Activated CD8-positive, alpha-beta memory T cell treated with anti-CD3 and anti-CD28 coated beads, Interleukin-2, amount 10 ng/mL, durations not matched to agents 7 days and 5 days (primary cell): ENCODE data around the gene DUSP8. TPM values are rescaled to one million over a fixed set of nuclear protein-coding genes. Genes with fewer than 3 reads are reported as not detected.

ENCODE experiments used
- ATAC-seq: fragments of 150-1000 bp; cut with Tn5 transposase; one replicate; pipeline ENCODE4 v1.10.0; 2021; ENCODE audit warnings: moderate library complexity
- CTCF ChIA-PET: fragments of 350-600 bp; sonication (Branson Sonifier 250); formaldehyde crosslinking; loops from one replicate; lab custom pipeline; 2021; ENCODE audit warnings: antibody characterized with exemption; lab: Charles Lee
- DNase-seq: peaks from one replicate; pipeline ENCODE4 v3.0.0-alpha.2; 2020
- H3K27ac Mint-ChIP-seq: one replicate; pipeline ENCODE4 v1.8.0; 2021; ENCODE audit warnings: mild to moderate bottlenecking, mixed read lengths
- H3K27me3 Mint-ChIP-seq: one replicate; pipeline ENCODE4 v1.8.0; 2021; ENCODE audit warnings: mixed read lengths
- H3K36me3 Mint-ChIP-seq: one replicate; pipeline ENCODE4 v1.8.0; 2021; ENCODE audit warnings: mild to moderate bottlenecking, mixed read lengths
- H3K4me1 Mint-ChIP-seq: one replicate; pipeline ENCODE4 v1.8.0; 2021; ENCODE audit warnings: mixed read lengths
- H3K4me3 Mint-ChIP-seq: one replicate; pipeline ENCODE4 v1.8.0; 2021; ENCODE audit warnings: mild to moderate bottlenecking, moderate library complexity, mixed read lengths
- H3K9me3 Mint-ChIP-seq: one replicate; pipeline ENCODE4 v1.8.0; 2022; ENCODE audit warnings: low read depth, mixed read lengths
- total RNA-seq, 2 experiments: library from RNA; stranded (reverse); gene quantifications; one replicate each; pipeline ENCODE4 v1.2.3, GENCODE V29; 2021

The DUSP8 gene
- total RNA-seq, 2 experiments from 2014 or later, result 0.50 to 1.1 TPM

DNA sequence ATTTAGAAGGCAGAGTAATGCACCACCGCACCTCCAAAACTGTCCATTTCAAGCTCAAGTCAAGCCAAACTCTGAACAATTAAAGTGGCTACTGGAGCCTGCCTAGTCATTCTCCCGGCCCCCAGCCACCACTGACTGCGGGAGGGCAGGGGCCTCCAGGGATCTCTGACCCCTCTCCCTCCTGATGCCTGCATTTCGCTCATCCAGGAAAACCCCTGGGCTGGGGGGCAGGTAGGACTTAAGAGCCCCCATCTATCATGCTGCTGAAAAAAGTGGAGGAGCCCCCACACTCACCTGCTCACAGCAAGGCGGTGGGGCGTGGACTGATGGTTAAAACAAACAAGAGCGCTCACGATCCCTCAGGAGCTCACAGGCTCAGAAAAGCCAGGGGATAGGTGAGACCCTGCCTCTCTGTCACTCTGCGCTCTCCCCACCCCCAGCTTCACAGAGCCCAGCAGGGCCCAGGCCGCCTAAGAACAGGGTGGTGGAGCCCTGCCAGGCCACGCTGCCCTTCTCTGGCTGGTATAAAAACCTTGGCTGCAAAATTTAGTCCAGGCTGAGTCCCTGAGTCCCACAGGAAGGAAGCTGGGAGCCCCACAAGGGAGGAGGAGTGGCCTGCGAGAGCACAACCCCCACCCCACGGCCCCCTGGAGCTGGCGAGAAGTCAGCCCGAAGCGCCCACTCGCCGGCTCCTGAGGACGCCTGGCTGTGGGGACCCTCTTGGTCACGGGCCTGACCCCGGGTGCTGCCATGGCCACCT lies 64.5 kb downstream of the DUSP8 start:
- Mint-ChIP-seq H3K4me3 (no peak overlapping the region), H3K36me3 (no peaks in the 10 kb centered on the region), H3K27ac (no peak overlapping the region), H3K4me1 (no peaks in the 10 kb centered on the region), H3K9me3 (no peaks in the 10 kb centered on the region), H3K27me3 (no peaks in the 10 kb centered on the region)
- no peak for ATAC-seq
- CTCF ChIA-PET, result no interaction called here
- no peak for DNase-seq

GRCh38 chr11:1506981-1507380 lies 65.1 kb downstream of the DUSP8 start:
- DNase-seq, result no peak
- no peaks in the 10 kb centered on the region for H3K27me3 Mint-ChIP-seq
- no peak for ATAC-seq
- no peaks in the 10 kb centered on the region for H3K9me3 Mint-ChIP-seq
- no peaks in the 10 kb centered on the region for H3K4me1 Mint-ChIP-seq
- H3K36me3 Mint-ChIP-seq, result no peaks in the 10 kb centered on the region
- no peak overlapping the region for H3K27ac Mint-ChIP-seq
- CTCF ChIA-PET, result no interaction called here
- H3K4me3 Mint-ChIP-seq, result no peak overlapping the region

DNA sequence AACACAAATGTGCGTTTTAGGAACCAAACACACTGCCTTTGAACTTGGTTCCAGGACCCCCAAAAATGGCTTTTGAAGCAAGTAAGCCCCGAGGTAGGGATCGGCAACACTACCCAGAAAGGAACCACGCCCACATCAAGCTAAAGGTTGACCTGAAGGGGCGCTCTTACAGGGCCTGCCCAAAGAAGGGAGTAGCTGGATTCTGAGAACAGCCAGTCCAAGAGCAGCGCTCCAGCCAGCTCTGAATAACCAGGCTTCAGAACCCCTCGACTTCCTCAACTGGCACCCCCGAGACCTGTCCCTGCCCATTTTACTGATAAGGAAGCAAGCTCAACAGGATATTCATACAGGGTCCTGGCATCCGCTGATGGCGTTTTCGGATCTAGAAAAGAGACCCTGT lies 66.6 kb downstream of the DUSP8 start:
- H3K27me3 Mint-ChIP-seq, result no peaks in the 10 kb centered on the region
- CTCF ChIA-PET, result no interaction called here
- ATAC-seq (no peak), DNase-seq (no peak)
- peaks cover 6% of the 10 kb centered on the region for H3K36me3 Mint-ChIP-seq
- no peak overlapping the region for H3K27ac Mint-ChIP-seq
- no peaks in the 10 kb centered on the region for H3K9me3 Mint-ChIP-seq
- no peak overlapping the region for H3K4me3 Mint-ChIP-seq
- no peaks in the 10 kb centered on the region for H3K4me1 Mint-ChIP-seq

- ATAC-seq, result no peak
- H3K4me3 Mint-ChIP-seq, result no peak overlapping the region
These were observed 67.3 kb downstream of the DUSP8 start for GRCh38 chr11:1504581-1505290.

DNA sequence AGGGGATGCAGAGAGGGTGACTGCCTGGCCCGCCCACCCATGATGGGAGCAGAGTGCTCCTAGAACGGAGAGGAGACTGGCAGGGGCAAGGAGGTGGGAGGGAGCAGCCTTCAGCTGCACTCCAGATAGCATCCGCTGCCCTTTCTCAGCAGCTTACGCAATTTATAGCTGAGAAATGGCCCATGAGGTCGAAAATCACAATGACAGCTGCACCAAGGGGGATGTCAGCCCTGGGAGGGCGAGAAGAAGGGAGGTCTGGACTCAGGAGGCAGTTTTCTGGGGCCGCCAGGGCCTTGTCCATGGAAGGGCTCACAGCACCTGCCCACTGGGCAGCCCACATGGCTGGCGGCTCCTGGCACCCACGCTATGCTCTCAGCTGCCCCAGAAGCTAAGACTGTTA lies 67.9 kb downstream of the DUSP8 start:
- Mint-ChIP-seq H3K4me1 (no peaks in the 10 kb centered on the region), H3K27ac (no peak overlapping the region), H3K36me3 (peaks cover 13% of the 10 kb centered on the region), H3K27me3 (no peaks in the 10 kb centered on the region), H3K4me3 (no peak overlapping the region), H3K9me3 (peaks cover 3% of the 10 kb centered on the region)
- ATAC-seq, result no peak
- CTCF ChIA-PET, result no interaction called here
- no peak for DNase-seq

More at GRCh38 chr11:1504581-1505290, 67.3 kb downstream of the DUSP8 start:
- DNase-seq, result no peak
- CTCF ChIA-PET, result no interaction called here
- Mint-ChIP-seq H3K4me1 (no peaks in the 10 kb centered on the region), H3K36me3 (peaks cover 11% of the 10 kb centered on the region), H3K9me3 (peaks cover 3% of the 10 kb centered on the region), H3K27me3 (no peaks in the 10 kb centered on the region), H3K27ac (no peak overlapping the region)

Other genes starting within 250 kb of the DUSP8 start
- gene BRSK2, start 182.3 kb downstream of the DUSP8 start, total RNA-seq, result under 1 TPM in 1 of 2 experiments, not detected in 1; 0.40 TPM
- 10 to 100 TPM; 34.1 to 34.7 TPM for gene MOB2, start 85.5 kb downstream of the DUSP8 start, total RNA-seq
- gene KRTAP5-1, start 13.0 kb upstream of the DUSP8 start, total RNA-seq, result not detected
- not detected for gene KRTAP5-2, start 26.0 kb upstream of the DUSP8 start, total RNA-seq
- not detected for gene KRTAP5-3, start 36.2 kb upstream of the DUSP8 start, total RNA-seq
- not detected for gene KRTAP5-4, start 49.9 kb upstream of the DUSP8 start, total RNA-seq
- gene KRTAP5-5, start 57.5 kb upstream of the DUSP8 start, total RNA-seq, result not detected
- gene KRTAP5-6, start 124.9 kb upstream of the DUSP8 start, total RNA-seq, result not detected
- 1 to 10 TPM in 1 of 2 experiments, under 1 TPM in 1; 0.96 to 1.3 TPM for gene IFITM10, start 178.3 kb upstream of the DUSP8 start, total RNA-seq
- gene CTSD, start 191.7 kb upstream of the DUSP8 start, total RNA-seq, result 100 to 1,000 TPM; 133 to 165 TPM